HAP-1 (cell line): ENCODE data around the gene HABP4.

Experiments used
- DNase-seq, 2 experiments: peaks; one replicate each; pipeline ENCODE4 v3.0.0-alpha.2; 2016 to 2020; ENCODE audit warnings: low spot score in 2 of 2
- H3K27me3 ChIP-seq: fragments of 250-450 bp; sonication (Bioruptor Pico); 2 replicates; pipeline ENCODE4 v1.5.1; 2020; ENCODE audit warnings: low read depth, mild to moderate bottlenecking, moderate library complexity
- H3K36me3 ChIP-seq: fragments of 250-450 bp; sonication (Bioruptor Pico); replicated peaks from 2 replicates; pipeline ENCODE4 v1.5.1; 2020; ENCODE audit warnings: mild to moderate bottlenecking
- H3K4me1 ChIP-seq: fragments of 250-450 bp; sonication (Bioruptor Pico); 2 replicates; pipeline ENCODE4 v1.5.1; 2020; ENCODE audit warnings: mild to moderate bottlenecking
- H3K4me3 ChIP-seq: fragments of 250-450 bp; sonication (Bioruptor Pico); 2 replicates; pipeline ENCODE4 v1.5.1; 2020; ENCODE audit warnings: mild to moderate bottlenecking, moderate library complexity
- H3K9me3 ChIP-seq: fragments of 250-450 bp; sonication (Bioruptor Pico); 2 replicates; pipeline ENCODE4 v1.5.1; 2020; ENCODE audit warnings: mild to moderate bottlenecking, moderate library complexity
- in situ Hi-C: fragments of 300-500 bp; cut with MboI; formaldehyde crosslinking; loops from 3 replicates; pipeline ENCODE4 v1.14.3; 2020; ENCODE audit warnings: low sequenced_read_pairs, inconsistent platforms, mixed read lengths

The HABP4 gene, protein sequence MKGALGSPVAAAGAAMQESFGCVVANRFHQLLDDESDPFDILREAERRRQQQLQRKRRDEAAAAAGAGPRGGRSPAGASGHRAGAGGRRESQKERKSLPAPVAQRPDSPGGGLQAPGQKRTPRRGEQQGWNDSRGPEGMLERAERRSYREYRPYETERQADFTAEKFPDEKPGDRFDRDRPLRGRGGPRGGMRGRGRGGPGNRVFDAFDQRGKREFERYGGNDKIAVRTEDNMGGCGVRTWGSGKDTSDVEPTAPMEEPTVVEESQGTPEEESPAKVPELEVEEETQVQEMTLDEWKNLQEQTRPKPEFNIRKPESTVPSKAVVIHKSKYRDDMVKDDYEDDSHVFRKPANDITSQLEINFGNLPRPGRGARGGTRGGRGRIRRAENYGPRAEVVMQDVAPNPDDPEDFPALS

DNA sequence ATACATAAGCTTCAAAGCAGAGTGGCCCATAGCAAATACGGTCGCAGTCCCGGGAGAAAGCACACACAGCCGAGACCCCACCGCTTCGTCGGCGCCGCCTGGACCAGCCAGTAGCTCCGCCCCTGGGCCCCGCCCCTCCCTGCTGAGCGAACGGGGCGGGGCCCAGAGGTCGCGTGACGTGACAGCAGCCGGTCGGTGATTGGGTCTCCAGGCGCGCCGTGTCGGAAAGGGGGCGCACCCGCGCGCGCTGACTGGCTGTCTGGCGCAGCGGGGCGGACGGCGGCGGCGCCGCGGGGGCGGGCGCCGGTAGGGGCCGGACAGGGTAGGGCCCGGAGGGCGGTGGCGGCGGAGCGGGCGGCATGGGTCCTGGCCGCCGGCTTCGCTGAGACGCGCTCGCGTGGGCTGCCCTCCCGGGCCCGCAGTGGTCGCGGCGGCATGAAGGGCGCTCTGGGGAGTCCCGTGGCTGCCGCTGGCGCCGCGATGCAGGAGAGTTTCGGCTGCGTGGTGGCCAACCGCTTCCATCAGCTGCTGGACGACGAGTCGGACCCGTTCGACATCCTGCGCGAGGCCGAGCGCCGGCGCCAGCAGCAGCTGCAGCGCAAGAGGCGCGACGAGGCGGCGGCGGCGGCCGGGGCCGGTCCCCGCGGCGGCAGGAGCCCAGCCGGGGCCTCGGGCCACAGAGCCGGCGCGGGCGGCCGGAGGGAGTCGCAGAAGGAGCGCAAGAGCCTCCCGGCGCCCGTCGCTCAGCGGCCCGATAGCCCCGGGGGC, at the start of gene HABP4:
Gene HABP4, plus strand, starts transcription at position 325 of the 768 bp plus-strand sequence. Its CDS starts 111 bp downstream, at position 436.
- in situ Hi-C loops, result no loop called here
- no peaks in the 10 kb centered on the region for H3K27me3 ChIP-seq
- H3K4me1 ChIP-seq, result peaks cover 22% of the 10 kb centered on the region

DNA sequence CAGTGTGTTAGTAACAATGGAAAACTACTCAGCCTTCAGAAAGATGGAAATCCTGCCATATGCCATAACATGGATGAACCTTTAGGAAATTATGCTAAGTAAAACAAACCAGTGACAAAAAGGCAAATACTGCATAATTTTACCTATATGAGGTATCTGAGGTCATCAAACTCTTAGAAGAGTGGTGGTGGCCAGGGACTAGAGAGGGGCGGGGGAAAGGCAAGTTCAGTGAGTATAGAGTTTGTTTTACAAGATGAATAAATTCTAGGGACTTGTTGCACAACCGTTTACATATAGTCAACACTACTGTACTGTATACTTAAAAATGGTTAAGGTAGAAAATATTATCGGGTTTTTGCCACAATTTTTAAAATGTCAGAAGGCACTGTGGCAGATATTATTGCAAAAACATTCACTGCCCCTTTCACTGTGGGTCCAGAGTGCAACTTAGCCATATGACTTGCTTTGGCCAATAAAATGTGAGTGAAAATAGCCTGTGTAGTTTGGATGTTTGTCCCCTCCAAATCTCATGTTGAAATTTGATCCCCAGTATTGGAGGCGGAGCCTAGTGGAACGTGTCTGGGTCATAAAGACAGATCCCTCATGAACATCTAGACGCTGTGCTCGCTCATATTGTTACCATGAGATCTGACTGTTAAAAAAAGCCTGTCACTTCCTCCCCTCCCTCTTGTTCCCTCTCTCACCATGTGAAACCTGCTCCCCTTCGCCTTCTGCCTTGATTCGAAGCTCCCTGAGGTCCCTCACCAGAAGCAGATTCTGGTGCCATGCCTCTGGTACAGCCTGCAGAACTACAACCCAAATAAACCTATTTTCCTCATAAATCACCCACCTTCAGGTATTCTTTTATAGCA, 41.3 kb upstream of the HABP4 start:
- Histone ChIP-seq H3K9me3 (no peaks in the 10 kb centered on the region), H3K4me3 (no peak overlapping the region), H3K4me1 (peaks cover 10% of the 10 kb centered on the region), H3K36me3 (peaks cover 16% of the 10 kb centered on the region), H3K27me3 (no peaks in the 10 kb centered on the region)
- in situ Hi-C loops, result no loop called here
- no peak for DNase-seq

More for the DNA sequence above, at the start of gene HABP4:
- 0 out of 2 replicates have a peak, but pooled peaks cover 3% of the 10 kb centered on the region for H3K36me3 ChIP-seq
- H3K9me3 ChIP-seq, result no peaks in the 10 kb centered on the region; the same call in 1 of the 2 replicates
- peak; percentile 94 to 97 for DNase-seq
- peak within 1 kb of the TSS; percentile 67 for H3K4me3 ChIP-seq

DNA sequence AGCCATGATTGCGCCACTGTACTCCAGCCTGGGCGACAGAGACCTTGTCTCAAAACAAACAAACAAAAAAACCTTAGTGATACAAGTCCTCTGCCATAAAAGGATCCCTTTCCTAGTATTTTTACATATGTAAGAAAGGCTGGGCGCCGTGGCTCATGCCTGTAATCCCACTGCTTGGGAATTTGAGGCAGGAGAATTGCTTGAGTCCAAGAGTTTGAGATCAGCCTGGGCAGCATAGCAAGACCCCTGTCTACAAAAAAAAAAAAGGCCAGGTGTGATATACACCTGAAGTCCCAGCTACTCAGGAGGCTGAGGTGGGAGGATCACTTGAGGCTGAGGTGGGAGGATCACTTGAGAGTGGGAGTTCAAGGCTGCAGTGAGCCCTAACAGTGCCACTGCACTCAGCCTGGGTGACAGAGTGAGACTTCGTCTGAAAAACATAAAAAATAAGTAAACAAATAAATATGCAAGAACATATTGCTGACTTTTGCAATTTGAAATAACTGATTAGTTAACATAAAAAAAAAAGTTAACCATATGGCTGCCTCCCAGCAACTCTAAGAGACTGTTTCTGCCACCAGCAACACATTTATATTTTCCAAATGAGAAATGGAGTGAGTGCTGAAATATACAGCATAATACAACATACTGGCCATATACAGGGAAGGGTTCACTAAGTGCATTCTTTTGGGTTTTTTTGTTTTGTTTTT, 38.7 kb upstream of the HABP4 start:
- H3K4me1 ChIP-seq, result peaks cover 17% of the 10 kb centered on the region
- H3K4me3 ChIP-seq, result no peak overlapping the region
- no peak for DNase-seq
- in situ Hi-C loops, result no loop called here
- H3K36me3 ChIP-seq, result peaks cover 24% of the 10 kb centered on the region
- no peaks in the 10 kb centered on the region for H3K9me3 ChIP-seq
- no peaks in the 10 kb centered on the region for H3K27me3 ChIP-seq

DNA sequence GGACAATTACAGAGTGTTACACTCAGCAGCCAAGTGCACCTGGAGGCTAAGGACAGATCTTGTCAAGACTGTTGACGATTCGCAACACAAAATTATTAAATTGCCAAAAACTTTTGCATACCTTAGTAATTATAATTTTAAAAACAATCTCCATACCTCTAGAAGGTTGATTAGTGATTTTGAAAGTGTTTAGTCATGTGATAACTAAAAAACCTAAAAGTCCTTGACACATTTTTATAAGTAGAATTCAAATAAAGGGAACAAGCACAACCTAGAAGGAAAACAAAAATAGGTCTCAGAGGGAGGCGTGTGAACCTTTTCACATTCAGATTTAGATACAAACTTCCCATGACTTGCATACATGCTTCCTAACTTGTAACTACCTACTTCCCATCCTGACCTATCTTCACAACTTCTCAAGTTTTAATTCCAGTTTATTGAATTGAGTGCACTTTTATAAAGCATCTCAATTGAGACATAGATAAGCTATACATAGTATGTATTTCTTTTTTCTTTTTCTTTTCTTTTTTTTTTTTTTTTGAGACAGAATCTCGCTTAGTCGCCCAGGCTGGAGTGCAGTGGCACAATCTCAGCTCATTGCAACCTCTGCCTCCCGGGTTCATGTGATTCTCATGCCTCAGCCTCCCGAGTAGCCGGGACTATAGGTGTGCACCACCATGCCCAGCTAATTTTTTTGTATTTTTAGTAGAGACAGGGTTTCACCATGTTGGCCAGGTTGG, 37.6 kb upstream of the HABP4 start:
- no peaks in the 10 kb centered on the region for H3K9me3 ChIP-seq
- peaks cover 19% of the 10 kb centered on the region for H3K4me1 ChIP-seq
- H3K36me3 ChIP-seq, result peaks cover 32% of the 10 kb centered on the region
- H3K4me3 ChIP-seq, result no peak overlapping the region
- DNase-seq, result no peak
- in situ Hi-C loops, result no loop called here
- no peaks in the 10 kb centered on the region for H3K27me3 ChIP-seq

DNA sequence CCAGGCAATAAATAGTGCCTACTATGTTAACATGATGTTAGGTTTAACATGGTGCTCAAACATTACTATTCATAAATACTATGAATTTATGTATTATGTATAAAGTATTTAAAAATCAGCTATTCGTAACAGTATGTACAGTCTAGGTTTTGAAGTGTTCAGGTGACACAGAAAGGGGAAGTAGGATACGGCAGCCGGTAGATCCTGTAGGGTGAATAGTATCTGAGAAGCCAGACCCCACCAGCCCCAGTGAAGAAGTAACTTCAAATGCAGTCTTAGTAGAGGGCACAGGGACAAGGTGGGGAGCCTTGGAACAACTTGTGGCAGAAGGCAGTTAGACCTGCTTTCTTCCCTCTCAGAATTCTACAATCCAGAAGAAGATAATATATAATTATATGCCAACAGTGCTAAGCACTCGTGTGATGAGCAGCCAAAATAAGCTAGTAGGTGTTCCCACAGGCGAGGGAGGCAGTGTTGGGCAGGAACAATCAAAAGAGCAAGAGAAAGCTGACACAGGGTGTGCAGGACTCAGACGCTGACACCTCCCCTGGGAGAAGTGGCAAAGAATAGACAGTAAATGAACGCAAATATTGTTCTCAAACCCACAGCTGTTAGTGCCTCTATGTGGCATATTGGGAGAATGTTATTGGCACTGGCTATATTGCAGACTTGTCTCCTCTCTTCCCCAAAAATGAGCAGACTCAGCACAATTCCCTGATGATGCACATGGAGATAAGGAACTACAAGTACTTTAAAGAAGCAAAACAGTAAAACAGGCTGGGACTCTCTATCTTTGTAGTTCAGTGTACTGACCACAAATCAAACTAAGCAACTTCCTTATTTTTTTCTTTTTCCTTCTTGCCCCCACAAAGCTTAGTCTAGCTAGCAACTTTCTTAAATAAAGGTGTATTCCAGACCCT, 36.4 kb upstream of the HABP4 start:
- H3K36me3 ChIP-seq, result peaks cover 35% of the 10 kb centered on the region
- peak; percentile 47 to 62 for DNase-seq
- no peaks in the 10 kb centered on the region for H3K27me3 ChIP-seq
- no peaks in the 10 kb centered on the region for H3K9me3 ChIP-seq
- in situ Hi-C loops, result no loop called here
- peaks cover 19% of the 10 kb centered on the region for H3K4me1 ChIP-seq
- H3K4me3 ChIP-seq, result no peak overlapping the region

DNA sequence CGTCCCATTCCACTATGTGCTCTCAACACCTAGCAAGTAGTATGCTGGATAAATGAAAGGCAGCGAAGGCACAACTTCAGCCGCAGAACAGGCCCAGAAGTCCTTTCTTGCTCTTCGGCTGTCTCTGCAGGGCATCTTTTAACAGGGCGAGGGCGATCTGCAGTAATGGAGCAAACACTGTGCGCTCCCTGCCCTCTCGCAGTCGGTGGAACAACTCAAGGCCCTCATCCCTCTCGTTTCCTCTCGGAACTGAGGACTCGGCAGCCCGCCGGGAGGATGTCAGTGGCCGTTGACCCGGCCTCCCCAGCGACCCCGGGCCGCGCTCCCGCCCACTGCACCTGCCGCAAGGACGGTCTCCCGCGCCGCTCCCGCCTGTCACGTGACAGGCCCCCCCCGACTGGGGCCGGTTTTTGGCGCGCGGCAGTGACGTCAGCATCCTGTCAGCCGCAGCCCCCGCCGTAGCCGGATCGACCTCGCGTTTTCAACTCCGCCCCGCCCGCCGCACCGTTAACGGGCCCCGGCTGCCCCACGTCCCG, 32.9 kb upstream of the HABP4 start:
- H3K4me1 ChIP-seq, result peaks cover 42% of the 10 kb centered on the region
- DNase-seq, result peak; percentile 82 to 92
- in situ Hi-C loops, result no loop called here
- no peaks in the 10 kb centered on the region for H3K27me3 ChIP-seq
- peaks cover 23% of the 10 kb centered on the region for H3K36me3 ChIP-seq
- no peaks in the 10 kb centered on the region for H3K9me3 ChIP-seq
- H3K4me3 ChIP-seq, result peak overlapping the region; percentile 95

DNA sequence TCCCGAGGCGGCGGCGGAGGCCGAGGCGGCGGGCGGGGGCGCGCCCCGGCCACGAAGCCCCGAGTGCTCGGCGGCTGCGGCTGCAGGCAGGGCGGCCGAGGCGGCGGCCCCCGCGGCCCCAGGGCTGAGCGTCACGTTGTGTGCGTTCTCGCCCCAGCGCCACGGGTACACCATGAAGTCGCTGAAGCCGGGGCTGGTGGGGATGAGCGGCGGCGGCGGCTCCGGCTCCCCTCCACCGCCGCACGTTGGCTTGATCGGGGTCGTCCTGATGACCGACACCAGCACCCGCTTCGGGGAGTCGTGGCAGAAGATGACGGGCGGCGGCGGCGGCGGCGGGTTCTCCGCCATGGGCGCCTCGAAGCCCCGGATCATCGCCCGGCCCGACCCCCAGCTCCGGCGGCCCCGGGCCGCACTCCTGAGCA, 32.3 kb upstream of the HABP4 start:
- no peaks in the 10 kb centered on the region for H3K27me3 ChIP-seq
- peak in 1 of 2 experiments; percentile 37 for DNase-seq
- no peaks in the 10 kb centered on the region for H3K9me3 ChIP-seq
- peaks cover 23% of the 10 kb centered on the region for H3K36me3 ChIP-seq
- H3K4me1 ChIP-seq, result peaks cover 39% of the 10 kb centered on the region
- in situ Hi-C loops, result no loop called here
- H3K4me3 ChIP-seq, result peak overlapping the region; percentile 95

DNA sequence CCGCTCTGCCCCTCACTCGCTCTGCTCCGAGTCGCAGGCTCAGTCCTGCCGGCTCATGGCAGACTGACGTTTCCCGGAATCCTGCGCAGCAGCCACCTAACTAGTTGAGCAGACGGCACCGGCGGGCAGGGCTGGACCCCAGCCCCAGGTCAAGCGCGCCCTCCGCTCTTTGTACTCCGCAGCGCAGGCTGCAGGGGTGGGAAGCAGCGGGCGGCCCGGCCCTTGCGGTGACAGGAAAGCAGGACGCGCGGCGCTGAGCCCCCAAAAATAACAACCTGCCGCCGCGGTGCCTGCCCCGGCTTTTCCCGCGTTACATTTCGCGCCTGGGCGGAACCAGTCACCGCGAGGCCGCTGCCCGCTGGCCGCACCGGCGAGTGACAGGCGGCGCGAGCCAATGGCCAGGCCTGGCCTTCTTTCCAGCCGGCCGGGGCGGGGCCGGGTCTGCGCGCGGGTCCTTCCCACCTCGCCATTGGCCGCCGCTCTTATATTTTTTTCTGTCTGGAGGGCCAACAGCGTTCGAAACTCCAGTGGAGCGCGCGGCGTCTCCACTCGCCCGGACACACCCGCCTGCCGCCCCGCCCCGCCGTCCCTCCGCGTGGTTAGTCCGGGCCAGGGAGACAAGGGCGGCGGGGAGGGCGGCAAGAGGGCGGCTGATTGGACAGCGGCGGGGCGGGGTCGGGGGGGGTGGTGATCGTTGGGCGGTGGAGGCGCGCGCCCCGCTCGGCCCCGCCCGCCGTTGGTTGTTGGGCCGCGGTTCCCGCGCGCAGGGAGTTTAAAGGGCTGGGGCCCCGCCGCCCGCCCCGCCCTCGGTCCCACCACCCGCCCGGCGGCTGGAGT, 31.7 kb upstream of the HABP4 start, which contains the start of gene ZNF367:
Gene ZNF367, minus strand, starts transcription at position 288 of the 837 bp plus-strand sequence. CDS start 338 bp downstream, outside the sequence.
- no peaks in the 10 kb centered on the region for H3K9me3 ChIP-seq
- peaks cover 34% of the 10 kb centered on the region for H3K4me1 ChIP-seq
- H3K4me3 ChIP-seq, result peak within 1 kb of the TSS; percentile 95
- H3K27me3 ChIP-seq, result no peaks in the 10 kb centered on the region
- in situ Hi-C loops, result no loop called here
- peaks cover 20% of the 10 kb centered on the region for H3K36me3 ChIP-seq
- DNase-seq, result peak; percentile 96 to 98

DNA sequence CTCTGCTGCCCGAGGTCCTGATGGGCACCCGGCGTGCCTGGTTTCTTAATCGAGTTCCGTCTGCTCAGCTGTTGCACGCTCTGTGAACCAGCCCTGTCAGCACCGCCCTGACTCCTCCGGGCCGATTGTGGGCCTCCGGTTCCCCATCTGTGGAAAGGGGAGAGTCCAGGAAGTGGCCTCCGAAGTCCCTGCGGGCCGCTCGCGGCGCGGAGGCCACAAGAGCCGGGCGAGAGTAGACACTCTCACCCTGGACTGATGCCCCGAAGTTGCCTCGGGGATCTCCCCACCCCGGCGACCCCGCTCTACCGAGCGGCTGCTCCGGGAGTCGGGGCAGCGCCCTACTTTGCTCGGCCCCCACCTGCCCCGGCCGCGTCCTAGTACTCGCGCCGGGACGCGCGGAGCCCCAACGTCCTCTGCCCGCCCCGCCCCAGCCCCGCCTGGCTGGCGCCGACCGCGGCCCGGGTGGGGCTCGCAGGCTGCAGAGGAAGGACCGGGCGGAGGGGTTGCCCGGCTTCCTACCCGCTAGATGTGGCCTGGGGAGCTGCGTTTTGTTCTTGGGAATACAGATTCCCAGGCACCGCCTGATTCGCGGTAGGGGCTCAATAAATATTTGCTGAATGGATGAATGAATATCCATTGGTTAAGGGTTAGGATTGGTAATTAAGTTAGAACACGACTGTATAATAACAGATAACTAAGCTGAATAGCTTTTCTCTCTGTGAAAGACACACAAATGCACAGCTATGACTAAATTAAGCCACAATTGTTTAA, 30.9 kb upstream of the HABP4 start:
- H3K9me3 ChIP-seq, result no peaks in the 10 kb centered on the region
- in situ Hi-C loops, result no loop called here
- peak overlapping the region; percentile 95 for H3K4me3 ChIP-seq
- peaks cover 15% of the 10 kb centered on the region for H3K36me3 ChIP-seq
- H3K27me3 ChIP-seq, result no peaks in the 10 kb centered on the region
- peak; percentile 79 to 84 for DNase-seq
- H3K4me1 ChIP-seq, result peaks cover 28% of the 10 kb centered on the region

DNA sequence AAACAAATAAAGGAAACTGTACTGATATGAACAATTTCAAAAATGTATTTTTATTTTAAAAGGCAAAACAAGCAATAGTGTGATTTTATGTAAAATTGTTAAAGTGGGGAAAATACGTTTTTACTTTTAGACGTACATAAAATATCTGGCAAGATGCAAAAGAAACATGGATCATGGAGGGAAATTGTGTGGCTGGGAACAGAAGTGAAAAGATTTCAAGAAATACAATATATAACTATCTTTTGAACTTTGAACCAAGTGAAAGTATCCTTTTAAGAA, 30.3 kb upstream of the HABP4 start:
- in situ Hi-C loops, result no loop called here
- peaks cover 13% of the 10 kb centered on the region for H3K36me3 ChIP-seq
- peaks cover 27% of the 10 kb centered on the region for H3K4me1 ChIP-seq
- no peak for DNase-seq
- no peaks in the 10 kb centered on the region for H3K9me3 ChIP-seq
- H3K27me3 ChIP-seq, result no peaks in the 10 kb centered on the region
- peak overlapping the region; percentile 95 for H3K4me3 ChIP-seq
